ENCODE data around the gene ADAMTS8.

GRCh38 chr11:130416530-130416882 lies 11.9 kb downstream of the ADAMTS8 start:
- no peak for TF ChIP-seq CTCF (IDR thresholded peaks at IDR 0.05)
- no peak for TF ChIP-seq POLR2A (IDR thresholded peaks at IDR 0.05)

All from right lobe of liver (tissue), 4 donors.